Measurements from ENCODE around the gene GBP6.

Gene GBP6

DNA sequence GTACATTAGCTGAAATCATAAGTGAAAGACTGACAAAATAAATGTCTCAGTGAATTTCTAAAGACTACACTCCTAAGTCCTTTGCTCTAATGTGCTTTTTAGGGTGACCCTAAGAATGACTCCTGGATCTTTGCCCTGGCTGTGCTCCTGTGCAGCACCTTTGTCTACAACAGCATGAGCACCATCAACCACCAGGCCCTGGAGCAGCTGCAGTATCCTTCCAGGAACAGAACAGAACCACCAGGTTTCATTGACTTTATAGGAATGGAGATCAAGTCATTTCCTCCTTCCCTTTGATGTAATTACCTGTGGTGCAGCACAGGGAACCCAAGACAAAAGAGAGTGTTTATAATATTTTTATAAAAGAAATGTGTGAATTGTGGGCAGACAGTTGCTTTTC lies 14.1 kb downstream of the GBP6 start:
- no peak overlapping the region for H3K4me3 Mint-ChIP-seq
- no peaks in the 10 kb centered on the region for H3K27me3 Mint-ChIP-seq (ENCODE audit: low read depth)
- peaks cover under 1% of the 10 kb centered on the region for H3K9me3 Mint-ChIP-seq
- no peaks in the 10 kb centered on the region for H3K36me3 Mint-ChIP-seq (ENCODE audit: low read depth)
- no peaks in the 10 kb centered on the region for H3K4me1 Mint-ChIP-seq
- no peak overlapping the region for H3K27ac Mint-ChIP-seq
- TF ChIP-seq, protein P1, sequence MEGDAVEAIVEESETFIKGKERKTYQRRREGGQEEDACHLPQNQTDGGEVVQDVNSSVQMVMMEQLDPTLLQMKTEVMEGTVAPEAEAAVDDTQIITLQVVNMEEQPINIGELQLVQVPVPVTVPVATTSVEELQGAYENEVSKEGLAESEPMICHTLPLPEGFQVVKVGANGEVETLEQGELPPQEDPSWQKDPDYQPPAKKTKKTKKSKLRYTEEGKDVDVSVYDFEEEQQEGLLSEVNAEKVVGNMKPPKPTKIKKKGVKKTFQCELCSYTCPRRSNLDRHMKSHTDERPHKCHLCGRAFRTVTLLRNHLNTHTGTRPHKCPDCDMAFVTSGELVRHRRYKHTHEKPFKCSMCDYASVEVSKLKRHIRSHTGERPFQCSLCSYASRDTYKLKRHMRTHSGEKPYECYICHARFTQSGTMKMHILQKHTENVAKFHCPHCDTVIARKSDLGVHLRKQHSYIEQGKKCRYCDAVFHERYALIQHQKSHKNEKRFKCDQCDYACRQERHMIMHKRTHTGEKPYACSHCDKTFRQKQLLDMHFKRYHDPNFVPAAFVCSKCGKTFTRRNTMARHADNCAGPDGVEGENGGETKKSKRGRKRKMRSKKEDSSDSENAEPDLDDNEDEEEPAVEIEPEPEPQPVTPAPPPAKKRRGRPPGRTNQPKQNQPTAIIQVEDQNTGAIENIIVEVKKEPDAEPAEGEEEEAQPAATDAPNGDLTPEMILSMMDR (IDR thresholded peaks at IDR 0.05; ENCODE audit: unreplicated experiment in 3 of 3) = no peak

DNA sequence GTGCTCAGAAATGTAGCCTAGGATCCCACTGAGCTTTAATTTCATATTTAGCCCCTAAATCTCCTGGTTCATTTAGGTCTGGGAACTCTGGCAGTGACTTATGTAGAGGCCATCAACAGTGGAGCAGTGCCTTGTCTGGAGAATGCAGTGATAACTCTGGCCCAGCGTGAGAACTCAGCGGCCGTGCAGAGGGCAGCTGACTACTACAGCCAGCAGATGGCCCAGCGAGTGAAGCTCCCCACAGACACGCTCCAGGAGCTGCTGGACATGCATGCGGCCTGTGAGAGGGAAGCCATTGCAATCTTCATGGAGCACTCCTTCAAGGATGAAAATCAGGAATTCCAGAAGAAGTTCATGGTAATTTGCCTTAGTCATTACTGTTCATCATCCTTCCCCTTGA lies 17.8 kb downstream of the GBP6 start:
- TF ChIP-seq, protein P1 (IDR thresholded peaks at IDR 0.05; ENCODE audit: unreplicated experiment in 3 of 3) = no peak
- Mint-ChIP-seq H3K27me3 (ENCODE audit: low read depth) (no peaks in the 10 kb centered on the region), H3K27ac (no peak overlapping the region), H3K4me3 (no peak overlapping the region), H3K4me1 (no peaks in the 10 kb centered on the region), H3K36me3 (ENCODE audit: low read depth) (no peaks in the 10 kb centered on the region), H3K9me3 (no peaks in the 10 kb centered on the region)

- TF ChIP-seq, protein P1 (IDR thresholded peaks at IDR 0.05; ENCODE audit: unreplicated experiment in 3 of 3) = no peak
- Mint-ChIP-seq H3K4me3 (no peak overlapping the region), H3K36me3 (ENCODE audit: low read depth) (no peaks in the 10 kb centered on the region), H3K27ac (no peak overlapping the region), H3K9me3 (no peaks in the 10 kb centered on the region), H3K27me3 (ENCODE audit: low read depth) (no peaks in the 10 kb centered on the region), H3K4me1 (no peaks in the 10 kb centered on the region)
Observed at GRCh38 chr1:89382479-89382878, 18.6 kb downstream of the GBP6 start.

DNA sequence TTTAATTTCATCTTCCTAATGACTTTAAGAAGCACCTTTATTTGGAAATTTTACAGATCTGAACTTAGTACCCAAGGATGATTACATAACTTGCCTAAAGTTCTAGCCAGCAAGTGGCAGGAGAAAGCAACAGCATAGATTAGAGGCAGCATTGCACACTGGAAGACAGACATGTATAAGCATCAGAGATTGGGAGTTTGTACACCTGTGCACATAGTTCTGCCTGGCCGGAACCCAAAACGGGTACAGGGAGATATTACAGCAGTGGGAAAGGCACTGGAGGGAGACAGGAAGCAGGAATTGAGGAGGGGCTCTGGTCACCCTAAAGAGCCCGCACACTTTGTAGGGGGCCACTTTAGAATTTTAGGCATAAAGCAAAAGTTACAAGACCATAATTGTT lies 19.3 kb downstream of the GBP6 start:
- no peaks in the 10 kb centered on the region for H3K4me1 Mint-ChIP-seq
- TF ChIP-seq, protein P1 (IDR thresholded peaks at IDR 0.05; ENCODE audit: unreplicated experiment in 3 of 3) = no peak
- H3K27ac Mint-ChIP-seq = no peak overlapping the region
- no peak overlapping the region for H3K4me3 Mint-ChIP-seq
- no peaks in the 10 kb centered on the region for H3K27me3 Mint-ChIP-seq (ENCODE audit: low read depth)
- no peaks in the 10 kb centered on the region for H3K36me3 Mint-ChIP-seq (ENCODE audit: low read depth)
- H3K9me3 Mint-ChIP-seq = peaks cover 2% of the 10 kb centered on the region

DNA sequence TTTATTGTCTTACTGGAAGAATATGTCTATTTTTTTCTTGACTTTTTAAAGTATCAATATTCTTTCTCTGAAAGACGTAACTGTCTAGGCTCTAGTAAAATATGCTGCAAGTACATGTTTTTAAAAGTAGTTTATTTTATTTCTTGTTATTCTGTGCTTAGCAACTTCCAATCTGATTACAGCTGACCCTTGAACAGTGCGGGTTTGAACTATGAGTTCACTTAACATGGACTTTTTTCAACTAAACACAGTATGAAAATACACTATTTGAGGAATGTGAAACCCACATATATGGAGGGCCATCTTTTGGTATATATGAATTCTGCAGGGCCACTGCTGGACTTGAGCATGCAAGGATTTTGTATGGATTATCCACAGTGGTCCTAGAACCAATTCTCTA lies 26.8 kb downstream of the GBP6 start:
- Mint-ChIP-seq H3K4me3 (no peak overlapping the region), H3K27ac (no peak overlapping the region), H3K9me3 (peaks cover 3% of the 10 kb centered on the region), H3K27me3 (ENCODE audit: low read depth) (no peaks in the 10 kb centered on the region), H3K36me3 (ENCODE audit: low read depth) (no peaks in the 10 kb centered on the region), H3K4me1 (no peaks in the 10 kb centered on the region)
- TF ChIP-seq, protein P1 (IDR thresholded peaks at IDR 0.05; ENCODE audit: unreplicated experiment in 3 of 3) = no peak

GRCh38 chr1:89391686-89392085 lies 27.8 kb downstream of the GBP6 start:
- TF ChIP-seq, protein P1 (IDR thresholded peaks at IDR 0.05; ENCODE audit: unreplicated experiment in 3 of 3) = no peak
- Mint-ChIP-seq H3K9me3 (peaks cover 4% of the 10 kb centered on the region), H3K4me1 (no peaks in the 10 kb centered on the region), H3K27ac (no peak overlapping the region), H3K36me3 (ENCODE audit: low read depth) (no peaks in the 10 kb centered on the region), H3K27me3 (ENCODE audit: low read depth) (no peaks in the 10 kb centered on the region), H3K4me3 (no peak overlapping the region)
